GM12864 (cell line): ENCODE results near the gene CHN2.
"Not testable (repeated sequence)": the region's sequence is repeated elsewhere in the genome, so short reads cannot be mapped to it uniquely, and the experiment has no call there.

Source experiments
- DNase-seq: peaks from one replicate; pipeline ENCODE4 v3.0.0-alpha.2; 2011; ENCODE audit warnings: low read depth
- H3K4me3 ChIP-seq: 2 replicates; pipeline ENCODE4 v1.5.1; 2011; ENCODE audit warnings: mild to moderate bottlenecking, low read depth, low read length, control low read depth
- TF ChIP-seq, protein P1 (sequence below): IDR thresholded peaks from 2 replicates; pipeline ENCODE4 v1.5.1; 2011; ENCODE audit warnings: low read depth, mild to moderate bottlenecking, moderate library complexity, low read length, control low read depth, inconsistent platforms; ENCODE audit errors: missing control alignments

Gene CHN2

GRCh38 chr7:29204491-29205272 lies 10.1 kb downstream of the CHN2 start:
- no peak for DNase-seq
- no peak overlapping the region for H3K4me3 ChIP-seq
- TF ChIP-seq, protein P1, sequence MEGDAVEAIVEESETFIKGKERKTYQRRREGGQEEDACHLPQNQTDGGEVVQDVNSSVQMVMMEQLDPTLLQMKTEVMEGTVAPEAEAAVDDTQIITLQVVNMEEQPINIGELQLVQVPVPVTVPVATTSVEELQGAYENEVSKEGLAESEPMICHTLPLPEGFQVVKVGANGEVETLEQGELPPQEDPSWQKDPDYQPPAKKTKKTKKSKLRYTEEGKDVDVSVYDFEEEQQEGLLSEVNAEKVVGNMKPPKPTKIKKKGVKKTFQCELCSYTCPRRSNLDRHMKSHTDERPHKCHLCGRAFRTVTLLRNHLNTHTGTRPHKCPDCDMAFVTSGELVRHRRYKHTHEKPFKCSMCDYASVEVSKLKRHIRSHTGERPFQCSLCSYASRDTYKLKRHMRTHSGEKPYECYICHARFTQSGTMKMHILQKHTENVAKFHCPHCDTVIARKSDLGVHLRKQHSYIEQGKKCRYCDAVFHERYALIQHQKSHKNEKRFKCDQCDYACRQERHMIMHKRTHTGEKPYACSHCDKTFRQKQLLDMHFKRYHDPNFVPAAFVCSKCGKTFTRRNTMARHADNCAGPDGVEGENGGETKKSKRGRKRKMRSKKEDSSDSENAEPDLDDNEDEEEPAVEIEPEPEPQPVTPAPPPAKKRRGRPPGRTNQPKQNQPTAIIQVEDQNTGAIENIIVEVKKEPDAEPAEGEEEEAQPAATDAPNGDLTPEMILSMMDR: no peak

- DNase-seq: no peak
- TF ChIP-seq, protein P1: no peak
Observed at GRCh38 chr7:29207162-29207801, 12.7 kb downstream of the CHN2 start.

GRCh38 chr7:29208410-29209250 lies 14.1 kb downstream of the CHN2 start:
- TF ChIP-seq, protein P1: no peak
- H3K4me3 ChIP-seq: no peak overlapping the region
- DNase-seq: no peak

More at GRCh38 chr7:29207162-29207801, 12.7 kb downstream of the CHN2 start:
- H3K4me3 ChIP-seq: no peak overlapping the region

DNA sequence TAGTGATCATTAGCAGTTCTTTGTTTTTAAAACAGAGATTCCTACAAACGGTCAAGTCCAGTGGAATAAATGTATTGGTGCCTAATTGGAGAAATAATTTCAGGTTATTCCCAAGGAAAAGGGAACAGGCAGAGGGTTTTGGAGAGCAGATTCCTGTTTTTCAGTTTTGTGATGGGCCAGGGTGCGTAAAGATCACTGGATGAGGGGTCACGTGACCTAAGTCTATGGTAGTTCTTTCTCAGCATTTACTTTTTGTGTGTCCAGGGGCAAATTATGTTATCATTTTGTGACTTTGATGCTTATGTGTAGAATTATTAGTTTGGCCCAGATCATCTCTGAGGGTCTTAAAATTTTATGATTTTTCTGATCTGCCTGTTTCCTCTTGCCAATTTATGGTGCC lies 15.2 kb downstream of the CHN2 start:
- H3K4me3 ChIP-seq: no peak overlapping the region
- DNase-seq: no peak
- TF ChIP-seq, protein P1: no peak

- not testable (repeated sequence) for DNase-seq
Observed at GRCh38 chr7:29212736-29213135, 18.2 kb downstream of the CHN2 start.

GRCh38 chr7:29214056-29214455 lies 19.5 kb downstream of the CHN2 start:
- no peak overlapping the region for H3K4me3 ChIP-seq
- TF ChIP-seq, protein P1: no peak
- DNase-seq: no peak

More at GRCh38 chr7:29212736-29213135, 18.2 kb downstream of the CHN2 start:
- not testable (repeated sequence) for H3K4me3 ChIP-seq

GRCh38 chr7:29214816-29215215 lies 20.2 kb downstream of the CHN2 start:
- no peak for DNase-seq
- TF ChIP-seq, protein P1: no peak
- H3K4me3 ChIP-seq: no peak overlapping the region
